Fibroblast of lung (primary cell): ENCODE measurements around the gene ARF5. TPM values are rescaled to one million over a fixed set of nuclear protein-coding genes. Genes with fewer than 3 reads are reported as not detected.
"Not testable (repeated sequence)": the region's sequence is repeated elsewhere in the genome, so short reads cannot be mapped to it uniquely, and the experiment has no call there.

Experiments used
- DNase-seq, 2 donors: peaks; one replicate each; pipeline versions ENCODE4 v3.0.0 to v3.0.0-alpha.2; 2010; ENCODE audit warnings: low read depth in 2 of 2
- H2AFZ ChIP-seq: 2 replicates; pipeline ENCODE4 v1.5.1; 2012; ENCODE audit warnings: low read length, control low read depth, inconsistent platforms
- H3K27ac ChIP-seq: 2 replicates; pipeline ENCODE4 v1.5.1; 2011; ENCODE audit warnings: low read length, control low read depth; ENCODE audit not compliant: insufficient read depth
- H3K27me3 ChIP-seq: 2 replicates; pipeline ENCODE4 v1.5.1; 2011; ENCODE audit warnings: mild to moderate bottlenecking, low read length; ENCODE audit not compliant: control insufficient read depth, insufficient read depth
- H3K36me3 ChIP-seq: 2 replicates; pipeline ENCODE4 v1.5.1; 2011; ENCODE audit warnings: low read length; ENCODE audit not compliant: control insufficient read depth, insufficient read depth
- H3K4me1 ChIP-seq: 2 replicates; pipeline ENCODE4 v1.5.1; 2011; ENCODE audit warnings: low read length; ENCODE audit not compliant: control insufficient read depth, insufficient read depth; ENCODE audit errors: extremely low read depth
- H3K4me2 ChIP-seq: 2 replicates; pipeline ENCODE4 v1.5.1; 2011; ENCODE audit warnings: low read length, control low read depth; ENCODE audit not compliant: insufficient read depth; ENCODE audit errors: extremely low read depth
- H3K4me3 ChIP-seq, 4 experiments: fragments of 200-600 bp in 1 of 4; sonication (generic) in 1 of 4; replicated peaks in 1 of 4; 2 replicates each; pipeline ENCODE4 v1.5.1; 2011 to 2016; ENCODE audit warnings: low read length in 4 of 4, low read depth in 3 of 4, mild to moderate bottlenecking in 3 of 4, control low read depth in 2 of 4, inconsistent platforms in 1 of 4, mixed read lengths in 1 of 4; ENCODE audit not compliant: insufficient read depth in 1 of 4; ENCODE audit errors: control extremely low read depth in 1 of 4
- H3K79me2 ChIP-seq: 2 replicates; pipeline ENCODE4 v1.5.1; 2012; ENCODE audit warnings: mild to moderate bottlenecking, low read length, inconsistent platforms; ENCODE audit not compliant: control insufficient read depth, insufficient read depth
- H3K9ac ChIP-seq: 2 replicates; pipeline ENCODE4 v1.5.1; 2011; ENCODE audit warnings: mild to moderate bottlenecking, low read length, control low read depth; ENCODE audit not compliant: insufficient read depth
- H3K9me3 ChIP-seq: 2 replicates; pipeline ENCODE4 v1.5.1; 2012; ENCODE audit warnings: low read depth, low read length; ENCODE audit not compliant: control insufficient read depth, insufficient read depth
- H4K20me1 ChIP-seq: 2 replicates; pipeline ENCODE4 v1.5.1; 2011; ENCODE audit warnings: low read length; ENCODE audit not compliant: control insufficient read depth, insufficient read depth; ENCODE audit errors: extremely low read depth
- CTCF ChIP-seq, 2 donors: IDR thresholded peaks in 1 of 2; conservative IDR thresholded peaks in 1 of 2; 1 replicate in 1 of 2; 2 replicates in 1 of 2; pipeline ENCODE4 v1.5.1; 2011 to 2012; ENCODE audit warnings: low read length in 2 of 2, control low read depth in 1 of 2, inconsistent platforms in 1 of 2, low read depth in 1 of 2, mild to moderate bottlenecking in 1 of 2
- EZH2 ChIP-seq: IDR thresholded peaks from 2 replicates; pipeline ENCODE4 v1.5.1; 2012; ENCODE audit warnings: low read length, control low read depth, mild to moderate bottlenecking; ENCODE audit errors: missing control alignments
- polyA minus RNA-seq: library from RNA; depleted of rRNA, polyadenylated mRNA; stranded (reverse); fragments of >200 nt; gene quantifications from 2 replicates; pipeline ENCODE4 v1.2.3, GENCODE V29; 2011; ENCODE audit warnings: low replicate concordance
- polyA plus RNA-seq, 2 donors: library from polyadenylated mRNA; depleted of rRNA in 1 of 2; stranded (reverse) in 1 of 2; unstranded in 1 of 2; fragments of >200 nt; gene quantifications; 2 replicates each; pipeline ENCODE4 v1.2.1, GENCODE V29; 2011 to 2012; ENCODE audit warnings: missing spikeins in 1 of 2
- total RNA-seq: library from RNA; depleted of rRNA; stranded (reverse); fragments of >200 nt; gene quantifications from 2 replicates; pipeline ENCODE4 v1.2.1, GENCODE V29; 2014

The ARF5 gene
- total RNA-seq (105 and 113 TPM in 2 replicates), polyA plus RNA-seq (185 and 214 TPM in 2 replicates), polyA minus RNA-seq (101 and 182 TPM in 2 replicates)
- polyA plus RNA-seq (2012) = 188 and 200 TPM in 2 replicates

- Histone ChIP-seq H3K27ac (peak within 1 kb of the TSS; percentile 74), H3K36me3 (peaks cover 6% of the 10 kb centered on the region), H3K9ac (peak within 1 kb of the TSS; percentile 85), H3K4me3 (peak within 1 kb of the TSS; percentile 81 to 98 (median 90)), H3K79me2 (peaks cover 22% of the 10 kb centered on the region), H3K4me1 (peaks cover 3% of the 10 kb centered on the region), H3K27me3 (no peaks in the 10 kb centered on the region), H3K4me2 (peak within 1 kb of the TSS; percentile 92), H2AFZ (peak within 1 kb of the TSS; percentile 86), H4K20me1 (no peaks in the 10 kb centered on the region), H3K9me3 (no peaks in the 10 kb centered on the region)
- TF ChIP-seq EZH2 = no peak
- no peak for TF ChIP-seq CTCF (conservative IDR thresholded peaks at IDR 0.05 in 1 of 2, IDR thresholded peaks at IDR 0.05 in 1 of 2; ENCODE audit: low read depth in 1 of 2, low read length in 2 of 2)
- peak; percentile 70 to 80 for DNase-seq
Observed at GRCh38 chr7:127588019-127588696, at the start of gene ARF5. TSS of gene ARF5 (plus strand) at chr7:127588411. CDS start at chr7:127588499, 88 bp downstream.

- Histone ChIP-seq H2AFZ (no peak overlapping the region), H3K9me3 (no peaks in the 10 kb centered on the region), H3K27ac (no peak overlapping the region), H3K4me3 (no peak overlapping the region), H4K20me1 (no peaks in the 10 kb centered on the region), H3K36me3 (no peaks in the 10 kb centered on the region), H3K9ac (no peak overlapping the region), H3K27me3 (peaks cover 12% of the 10 kb centered on the region), H3K4me1 (no peaks in the 10 kb centered on the region), H3K4me2 (no peak overlapping the region), H3K79me2 (no peaks in the 10 kb centered on the region)
- TF ChIP-seq CTCF (conservative IDR thresholded peaks at IDR 0.05 in 1 of 2, IDR thresholded peaks at IDR 0.05 in 1 of 2; ENCODE audit: low read depth in 1 of 2, low read length in 2 of 2) = no peak
- no peak for TF ChIP-seq EZH2
- no peak for DNase-seq
Observed at GRCh38 chr7:127539116-127539515, 49.1 kb upstream of the ARF5 start.

- peaks cover 12% of the 10 kb centered on the region for H3K27me3 ChIP-seq
- H3K4me1 ChIP-seq, H3K79me2 ChIP-seq, H3K9ac ChIP-seq, H3K4me3 ChIP-seq, H3K27ac ChIP-seq, H3K4me2 ChIP-seq, H3K9me3 ChIP-seq, H3K36me3 ChIP-seq, DNase-seq, H2AFZ ChIP-seq, H4K20me1 ChIP-seq: not testable (repeated sequence)
Observed at GRCh38 chr7:127540461-127540860, 47.8 kb upstream of the ARF5 start.
